Endothelial cell of umbilical vein (primary cell): ENCODE measurements around the gene ITM2B. TPM values are rescaled to one million over a fixed set of nuclear protein-coding genes. Genes with fewer than 3 reads are reported as not detected.
A peak's percentile ranks its signal among the peaks of the same experiment; 100 is the strongest.

Experiments
- BruUV-seq: library from RNA; stranded (reverse); fragments of 400-500 nt; replicated peaks from 2 replicates; lab custom pipeline; 2021; lab: Mats Ljungman, UMichigan
- CTCF ChIA-PET: fragments of 300-600, 350-600 bp; sonication (Branson Sonifier 250); formaldehyde crosslinking; loops from one replicate; lab custom pipeline; 2021; ENCODE audit warnings: antibody characterized with exemption, inconsistent platforms; lab: Charles Lee
- POLR2A ChIA-PET: fragments of 300-600, 350-600 bp; sonication (Branson Sonifier 250); formaldehyde crosslinking; loops from one replicate; lab custom pipeline; 2021; ENCODE audit warnings: antibody characterized with exemption, inconsistent platforms; lab: Charles Lee
- DNase-seq: peaks from one replicate; pipeline ENCODE4 v3.0.0-alpha.2; 2011; ENCODE audit warnings: low read depth, low spot score
- FAIRE-seq: peaks from 2 replicates; lab custom pipeline; 2011; peaks lifted over from hg19 to GRCh38; lab: Jason Lieb, UNC
- H2AFZ ChIP-seq: 2 replicates; pipeline ENCODE4 v1.6.0; 2012; ENCODE audit warnings: low read depth, low read length, control low read depth, inconsistent platforms
- H3K27ac ChIP-seq: 2 replicates; pipeline ENCODE4 v1.5.1; 2011; ENCODE audit warnings: low read depth, mild to moderate bottlenecking, control low read depth, low read length, moderate library complexity; ENCODE audit not compliant: insufficient read depth
- H3K27me3 ChIP-seq, 2 experiments: 2 replicates each; pipeline versions ENCODE4 v1.6.0 to v1.6.1; 2011; ENCODE audit warnings: low read length in 2 of 2, mixed read lengths in 1 of 2; ENCODE audit not compliant: control insufficient read depth in 2 of 2, insufficient read depth in 2 of 2
- H3K36me3 ChIP-seq, 2 experiments: 2 replicates in 1 of 2; 3 replicates in 1 of 2; pipeline ENCODE4 v1.5.1; 2011; ENCODE audit warnings: low read length in 2 of 2, mild to moderate bottlenecking in 1 of 2, moderate library complexity in 1 of 2; ENCODE audit not compliant: control insufficient read depth in 2 of 2, insufficient read depth in 2 of 2; ENCODE audit errors: extremely low read depth in 1 of 2
- H3K4me1 ChIP-seq: 3 replicates; pipeline ENCODE4 v1.5.1; 2011; ENCODE audit warnings: mild to moderate bottlenecking, low read length; ENCODE audit not compliant: control insufficient read depth, insufficient read depth; ENCODE audit errors: extremely low read depth
- H3K4me2 ChIP-seq: 2 replicates; pipeline ENCODE4 v1.6.1; 2011; ENCODE audit warnings: low read length, control low read depth, mixed read lengths; ENCODE audit not compliant: insufficient read depth
- H3K4me3 ChIP-seq, 3 experiments: fragments of 200-600 bp in 1 of 3; sonication (generic), shearing (Covaris generic) in 1 of 3; replicated peaks in 1 of 3; 2 replicates each; pipeline ENCODE4 v1.5.1; 2011 to 2016; ENCODE audit warnings: control low read depth in 3 of 3, low read length in 3 of 3, mild to moderate bottlenecking in 2 of 3, inconsistent platforms in 1 of 3, low read depth in 1 of 3, moderate library complexity in 1 of 3; ENCODE audit not compliant: insufficient read depth in 1 of 3
- H3K79me2 ChIP-seq: 2 replicates; pipeline ENCODE4 v1.6.0; 2012; ENCODE audit warnings: low read length, inconsistent platforms; ENCODE audit not compliant: control insufficient read depth, insufficient read depth
- H3K9ac ChIP-seq: replicated peaks from 2 replicates; pipeline ENCODE3; 2011; ENCODE audit warnings: low read length, control low read depth; ENCODE audit not compliant: insufficient read depth; ENCODE audit errors: extremely low read depth
- H3K9me1 ChIP-seq: replicated peaks from 3 replicates; pipeline ENCODE4 v1.6.0; 2011; ENCODE audit warnings: mild to moderate bottlenecking, low read length; ENCODE audit not compliant: control insufficient read depth, insufficient read depth; ENCODE audit errors: extremely low read depth
- H3K9me3 ChIP-seq: replicated peaks from 2 replicates; pipeline ENCODE4 v1.5.1; 2012; ENCODE audit warnings: low read length, inconsistent platforms; ENCODE audit not compliant: control insufficient read depth, insufficient read depth
- H4K20me1 ChIP-seq: replicated peaks from 2 replicates; pipeline ENCODE3; 2011; ENCODE audit warnings: mild to moderate bottlenecking, low read length; ENCODE audit not compliant: control insufficient read depth, insufficient read depth; ENCODE audit errors: extremely low read depth
- EZH2 ChIP-seq: IDR thresholded peaks from 2 replicates; pipeline ENCODE4 v1.6.1; 2012; ENCODE audit warnings: borderline replicate concordance, low read depth, mild to moderate bottlenecking, moderate library complexity, low read length, inconsistent platforms; ENCODE audit not compliant: severe bottlenecking
- JUN ChIP-seq: IDR thresholded peaks from 2 replicates; pipeline ENCODE4 v1.6.1; 2011; ENCODE audit warnings: borderline replicate concordance, low read depth; ENCODE audit not compliant: insufficient read length, insufficient read depth
- MYC ChIP-seq: IDR thresholded peaks from one replicate; pipeline ENCODE4 v1.6.1; 2011; ENCODE audit warnings: mild to moderate bottlenecking, low read depth, low read length
- POLR2A ChIP-seq: IDR thresholded peaks from 2 replicates; pipeline ENCODE4 v1.6.1; 2012; ENCODE audit warnings: low read depth, mild to moderate bottlenecking, control low read depth, low read length
- dilution Hi-C: fragments of 300-500 bp; cut with MboI; formaldehyde crosslinking; loops from one replicate; pipeline ENCODE4 v1.15.0; 2019; ENCODE audit warnings: low sequenced_read_pairs; ENCODE audit not compliant: extremely low pct_ligation_motif_present
- intact Hi-C: fragments of 100-400 bp; cut with micrococcal nuclease; formaldehyde crosslinking; loops from one replicate; pipeline ENCODE4 v1.10.0; 2022
- polyA plus RNA-seq, 4 experiments: library from polyadenylated mRNA; depleted of rRNA in 3 of 4; stranded (reverse) in 3 of 4; unstranded in 1 of 4; fragments of >200 nt; gene quantifications; 2 replicates each; pipeline versions ENCODE4 v1.2.1 to v1.2.3, GENCODE V29; 2011 to 2012; ENCODE audit warnings: missing spikeins in 1 of 4
- total RNA-seq: library from RNA; stranded (reverse); gene quantifications from 2 replicates; pipeline ENCODE4 v1.2.3, GENCODE V29; 2021
- TF ChIP-seq, protein P1 (sequence below), 2 donors: IDR thresholded peaks; 1 replicate in 1 of 2; 2 replicates in 1 of 2; pipeline ENCODE4 v1.5.1; 2011; ENCODE audit warnings: low read length in 2 of 2, mild to moderate bottlenecking in 2 of 2, moderate library complexity in 2 of 2, control low read depth in 1 of 2, inconsistent platforms in 1 of 2, low read depth in 1 of 2; ENCODE audit not compliant: insufficient read depth in 1 of 2; ENCODE audit errors: extremely low read depth in 1 of 2
- TF ChIP-seq, protein P2 (sequence below): IDR thresholded peaks from 2 replicates; pipeline ENCODE4 v1.6.1; 2011; ENCODE audit not compliant: insufficient read depth, insufficient read length

The ITM2B gene
- total and polyA plus RNA-seq, 2 donors (not counting 3 experiments of a cell fraction or from before 2014, with no cell fraction given) = 150 to 271 TPM

- peaks cover 2% of the 10 kb centered on the region for H4K20me1 ChIP-seq
- H3K4me1 ChIP-seq = peaks cover 45% of the 10 kb centered on the region
- H3K4me3 ChIP-seq = peak overlapping the region; percentile 67 to 95 (median 77)
- ChIA-PET CTCF (interaction anchor here (1.2 to 2.2 kb wide), 6 partner anchors 23 to 534 kb away, joined by 3 to 14 read pairs (median 6); partner anchors contain the start of genes MED4 and NUDT15), POLR2A (interaction anchor here (0.6 to 1.4 kb wide), 2 partner anchors 124 to 140 kb away, joined by 3 to 5 read pairs; partner anchors contain the start of gene MED4)
- no peaks in the 10 kb centered on the region for H3K9me3 ChIP-seq
- H3K36me3 ChIP-seq = peaks cover 0 to 2% of the 10 kb centered on the region in 2 experiments
- H3K79me2 ChIP-seq = peaks cover 57% of the 10 kb centered on the region
- peak overlapping the region; percentile 60 for H3K27ac ChIP-seq
- peaks cover 0 to 2% of the 10 kb centered on the region in 2 experiments for H3K27me3 ChIP-seq
- DNase-seq = peak; percentile 58
- H3K9ac ChIP-seq = peak overlapping the region; percentile 98
- no TSS peak for BruUV-seq
- FAIRE-seq = no peak
- TF ChIP-seq, protein P1, sequence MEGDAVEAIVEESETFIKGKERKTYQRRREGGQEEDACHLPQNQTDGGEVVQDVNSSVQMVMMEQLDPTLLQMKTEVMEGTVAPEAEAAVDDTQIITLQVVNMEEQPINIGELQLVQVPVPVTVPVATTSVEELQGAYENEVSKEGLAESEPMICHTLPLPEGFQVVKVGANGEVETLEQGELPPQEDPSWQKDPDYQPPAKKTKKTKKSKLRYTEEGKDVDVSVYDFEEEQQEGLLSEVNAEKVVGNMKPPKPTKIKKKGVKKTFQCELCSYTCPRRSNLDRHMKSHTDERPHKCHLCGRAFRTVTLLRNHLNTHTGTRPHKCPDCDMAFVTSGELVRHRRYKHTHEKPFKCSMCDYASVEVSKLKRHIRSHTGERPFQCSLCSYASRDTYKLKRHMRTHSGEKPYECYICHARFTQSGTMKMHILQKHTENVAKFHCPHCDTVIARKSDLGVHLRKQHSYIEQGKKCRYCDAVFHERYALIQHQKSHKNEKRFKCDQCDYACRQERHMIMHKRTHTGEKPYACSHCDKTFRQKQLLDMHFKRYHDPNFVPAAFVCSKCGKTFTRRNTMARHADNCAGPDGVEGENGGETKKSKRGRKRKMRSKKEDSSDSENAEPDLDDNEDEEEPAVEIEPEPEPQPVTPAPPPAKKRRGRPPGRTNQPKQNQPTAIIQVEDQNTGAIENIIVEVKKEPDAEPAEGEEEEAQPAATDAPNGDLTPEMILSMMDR (IDR thresholded peaks at IDR 0.05; ENCODE audit: extremely low read depth in 1 of 2, insufficient read depth in 1 of 2, low read depth in 1 of 2, low read length in 2 of 2) = no peak
- TF ChIP-seq POLR2A (no peak), EZH2 (no peak), JUN (no peak), MYC (no peak)
- TF ChIP-seq, protein P2, sequence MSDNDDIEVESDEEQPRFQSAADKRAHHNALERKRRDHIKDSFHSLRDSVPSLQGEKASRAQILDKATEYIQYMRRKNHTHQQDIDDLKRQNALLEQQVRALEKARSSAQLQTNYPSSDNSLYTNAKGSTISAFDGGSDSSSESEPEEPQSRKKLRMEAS = no peak
- intact Hi-C loops = loop anchor here (2.0 to 5.0 kb wide), 7 partner anchors 92 to 533 kb away; partner anchors contain the start of gene LPAR6
- peak overlapping the region; percentile 29 for H2AFZ ChIP-seq
- H3K4me2 ChIP-seq = peak overlapping the region; percentile 98
- dilution Hi-C loops = no loop called here
- no peaks in the 10 kb centered on the region for H3K9me1 ChIP-seq
Measured at GRCh38 chr13:48234566-48235340, 1.7 kb downstream of the ITM2B start.
